AML-193 (cell line): ENCODE results near the gene HBD.
"Not testable (repeated sequence)": the region's sequence is repeated elsewhere in the genome, so short reads cannot be mapped to it uniquely, and the experiment has no call there.

Experiments
- DNase-seq, 2 experiments: peaks; one replicate each; lab custom pipeline; 2025; lab: John Stamatoyannopoulos, UW

HBD gene

DNA sequence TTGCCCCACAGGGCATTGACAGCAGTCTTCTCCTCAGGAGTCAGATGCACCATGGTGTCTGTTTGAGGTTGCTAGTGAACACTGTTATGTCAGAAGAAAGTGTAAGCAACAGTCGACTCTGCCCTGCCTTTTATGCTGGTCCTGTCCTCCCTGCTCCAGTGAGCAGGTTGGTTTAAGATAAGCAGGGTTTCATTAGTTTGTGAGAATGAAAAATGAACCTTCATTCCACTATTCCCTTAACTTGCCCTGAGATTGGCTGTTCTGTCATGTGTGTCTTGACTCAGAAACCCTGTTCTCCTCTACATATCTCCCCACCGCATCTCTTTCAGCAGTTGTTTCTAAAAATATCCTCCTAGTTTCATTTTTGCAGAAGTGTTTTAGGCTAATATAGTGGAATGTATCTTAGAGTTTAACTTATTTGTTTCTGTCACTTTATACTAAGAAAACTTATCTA is at the start of gene HBD:
Gene HBD, minus strand, starts transcription at position 103 of the 454 bp plus-strand sequence. Its CDS starts 50 bp downstream, at position 53.
- no peak for DNase-seq

DNA sequence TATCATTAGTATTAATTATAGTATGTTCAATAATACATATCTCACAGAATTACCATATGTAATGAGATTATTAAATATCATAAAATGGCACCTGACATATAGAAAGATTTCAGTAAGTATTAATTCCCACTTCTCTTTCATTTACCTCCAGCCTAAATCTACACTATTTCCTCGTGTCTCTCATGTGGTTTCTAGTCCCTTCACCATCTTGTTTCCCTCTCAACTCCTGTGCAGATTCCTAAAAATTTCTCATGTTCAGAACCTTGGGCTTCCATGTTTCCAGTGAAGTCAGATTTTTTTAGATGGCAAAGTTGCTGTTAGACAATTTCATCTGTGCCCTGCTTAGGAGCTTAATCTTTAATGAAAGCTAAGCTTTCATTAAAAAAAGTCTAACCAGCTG is 49.6 kb upstream of the HBD start:
- no peak for DNase-seq

DNA sequence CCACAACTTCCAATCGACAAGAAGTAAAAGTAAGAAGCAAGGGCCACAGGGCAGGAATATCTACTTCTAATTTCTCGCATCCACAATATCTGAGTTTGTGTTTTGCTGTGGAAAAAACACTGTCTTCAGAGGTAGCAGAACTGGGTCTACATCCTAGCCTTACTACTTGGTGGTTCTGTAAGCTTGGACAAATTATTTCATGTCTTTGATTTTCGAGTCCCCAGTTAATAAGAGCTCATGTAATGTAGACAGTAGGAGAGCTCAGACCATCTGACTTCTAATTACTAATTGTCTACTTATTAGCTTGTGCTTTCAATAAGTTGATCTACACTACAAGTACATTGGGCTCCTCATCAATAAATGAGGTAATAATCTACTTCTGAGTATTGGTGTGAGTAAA is 48.8 kb upstream of the HBD start:
- DNase-seq, result no peak

DNA sequence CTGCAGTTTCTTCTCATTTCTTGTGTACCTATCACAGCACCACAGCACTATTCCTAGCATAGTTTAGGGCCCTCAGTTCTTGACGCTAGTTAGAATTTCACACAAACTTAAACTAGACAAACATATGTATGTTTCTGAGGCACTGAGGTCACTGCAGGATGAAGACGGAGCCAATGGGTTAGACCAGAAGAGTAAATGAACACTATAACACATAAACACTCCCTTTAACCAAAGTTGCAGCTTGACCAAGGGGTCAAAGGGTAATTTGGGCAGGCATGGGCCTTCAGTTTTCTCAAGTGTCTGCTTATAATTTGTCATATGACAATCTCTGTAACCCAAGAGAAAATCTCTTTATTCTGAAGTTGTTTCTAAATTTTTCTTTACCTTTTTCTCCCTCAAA is 48.3 kb upstream of the HBD start:
- no peak for DNase-seq

DNA sequence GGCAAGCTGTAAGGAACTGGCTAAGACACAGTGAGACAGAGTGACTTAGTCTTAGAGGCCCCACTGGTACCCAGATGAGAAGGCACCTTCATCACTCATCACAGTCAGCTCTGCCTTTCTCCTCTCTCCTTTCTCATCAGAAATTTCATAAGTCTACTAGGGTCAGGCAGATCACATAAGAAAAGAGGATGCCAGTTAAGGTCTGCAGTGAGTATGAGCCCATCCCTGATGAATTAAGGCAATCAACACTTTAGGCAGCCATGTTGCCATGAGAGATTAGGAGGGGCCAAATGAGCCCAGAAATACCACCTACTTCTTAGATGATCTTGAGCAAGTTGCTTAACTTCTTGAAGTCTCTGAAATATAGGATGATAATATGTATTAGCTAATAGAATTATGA is 47.3 kb upstream of the HBD start:
- DNase-seq, result no peak

DNA sequence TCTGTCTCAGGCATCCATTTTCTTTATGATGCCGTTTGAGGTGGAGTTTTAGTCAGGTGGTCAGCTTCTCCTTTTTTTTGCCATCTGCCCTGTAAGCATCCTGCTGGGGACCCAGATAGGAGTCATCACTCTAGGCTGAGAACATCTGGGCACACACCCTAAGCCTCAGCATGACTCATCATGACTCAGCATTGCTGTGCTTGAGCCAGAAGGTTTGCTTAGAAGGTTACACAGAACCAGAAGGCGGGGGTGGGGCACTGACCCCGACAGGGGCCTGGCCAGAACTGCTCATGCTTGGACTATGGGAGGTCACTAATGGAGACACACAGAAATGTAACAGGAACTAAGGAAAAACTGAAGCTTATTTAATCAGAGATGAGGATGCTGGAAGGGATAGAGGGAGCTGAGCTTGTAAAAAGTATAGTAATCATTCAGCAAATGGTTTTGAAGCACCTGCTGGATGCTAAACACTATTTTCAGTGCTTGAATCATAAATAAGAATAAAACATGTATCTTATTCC is 46.4 kb upstream of the HBD start:
- DNase-seq, result peak; percentile 34 to 41

DNA sequence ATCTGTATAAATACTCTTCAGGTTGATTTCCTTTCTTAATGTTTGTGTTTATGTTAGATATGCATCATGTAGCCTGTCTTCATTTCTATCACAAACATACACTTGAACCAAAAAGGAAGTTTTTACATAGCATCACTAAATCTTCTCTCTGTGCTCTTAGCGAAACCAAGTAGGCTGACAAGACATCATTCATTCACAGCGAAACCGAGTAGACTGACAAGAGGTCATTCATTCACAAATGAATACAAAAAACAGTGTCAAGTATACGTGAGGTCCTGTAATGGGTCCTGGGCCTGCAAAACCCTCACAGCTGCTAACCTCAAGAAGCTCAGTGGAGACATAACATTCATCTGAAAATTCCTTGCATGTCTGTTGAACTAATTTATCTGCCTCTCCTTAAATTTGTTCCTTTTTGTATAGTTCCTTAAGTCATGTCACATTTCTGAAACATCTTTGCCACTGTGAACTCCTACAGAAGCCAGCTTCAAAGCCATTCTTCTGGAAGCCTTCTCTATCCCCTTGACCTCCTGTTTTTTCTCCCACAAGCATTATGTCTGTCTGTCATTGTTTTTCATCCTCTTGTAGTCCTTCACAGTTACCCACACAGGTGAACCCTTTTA is 45.3 kb upstream of the HBD start:
- no peak for DNase-seq

DNA sequence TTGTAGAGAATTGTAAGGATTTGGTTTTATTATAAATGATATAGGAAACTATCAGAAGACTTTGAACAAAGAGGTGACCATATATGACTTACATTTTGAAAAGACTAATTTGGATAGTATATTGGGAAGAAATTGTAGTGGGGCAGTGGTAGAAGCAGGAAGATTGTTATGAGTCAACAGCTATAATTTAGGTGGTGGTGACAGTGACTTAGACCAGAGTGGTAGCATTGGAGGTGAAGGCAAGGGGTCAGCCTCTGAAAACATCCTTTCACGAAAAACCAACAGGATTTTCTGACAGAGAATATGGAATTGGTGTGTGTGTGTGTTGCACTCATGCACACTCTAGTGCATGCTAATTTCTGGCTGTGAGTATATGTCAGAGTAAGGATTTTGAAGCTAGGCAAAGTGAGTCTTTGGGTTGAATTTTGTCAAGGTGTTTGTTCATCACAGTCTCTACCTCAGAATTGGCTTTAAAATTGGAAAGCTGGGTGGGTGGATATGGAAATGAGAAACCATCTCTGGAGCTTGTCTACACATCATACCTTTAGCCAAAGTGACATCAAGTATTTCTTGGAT is 43.6 kb upstream of the HBD start:
- no peak for DNase-seq

DNA sequence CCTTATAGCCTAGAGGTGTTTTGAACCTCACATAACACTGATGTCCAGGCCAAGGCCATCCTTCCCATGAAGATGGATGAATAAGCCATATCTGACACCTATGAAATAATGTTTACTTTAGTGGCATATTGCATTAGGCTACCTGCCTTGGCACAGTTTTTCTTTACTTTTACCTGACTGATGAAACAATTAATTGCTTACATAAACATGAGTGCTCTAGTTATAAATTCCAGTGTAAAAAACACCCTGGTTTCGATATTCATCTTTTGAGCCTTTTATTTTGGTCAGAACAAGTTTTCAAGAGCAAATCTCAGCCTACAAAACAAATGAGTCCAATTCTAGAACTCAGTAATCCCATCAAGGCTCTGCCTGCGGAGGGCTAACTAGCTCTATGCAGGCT is 42.4 kb upstream of the HBD start:
- no peak for DNase-seq

DNA sequence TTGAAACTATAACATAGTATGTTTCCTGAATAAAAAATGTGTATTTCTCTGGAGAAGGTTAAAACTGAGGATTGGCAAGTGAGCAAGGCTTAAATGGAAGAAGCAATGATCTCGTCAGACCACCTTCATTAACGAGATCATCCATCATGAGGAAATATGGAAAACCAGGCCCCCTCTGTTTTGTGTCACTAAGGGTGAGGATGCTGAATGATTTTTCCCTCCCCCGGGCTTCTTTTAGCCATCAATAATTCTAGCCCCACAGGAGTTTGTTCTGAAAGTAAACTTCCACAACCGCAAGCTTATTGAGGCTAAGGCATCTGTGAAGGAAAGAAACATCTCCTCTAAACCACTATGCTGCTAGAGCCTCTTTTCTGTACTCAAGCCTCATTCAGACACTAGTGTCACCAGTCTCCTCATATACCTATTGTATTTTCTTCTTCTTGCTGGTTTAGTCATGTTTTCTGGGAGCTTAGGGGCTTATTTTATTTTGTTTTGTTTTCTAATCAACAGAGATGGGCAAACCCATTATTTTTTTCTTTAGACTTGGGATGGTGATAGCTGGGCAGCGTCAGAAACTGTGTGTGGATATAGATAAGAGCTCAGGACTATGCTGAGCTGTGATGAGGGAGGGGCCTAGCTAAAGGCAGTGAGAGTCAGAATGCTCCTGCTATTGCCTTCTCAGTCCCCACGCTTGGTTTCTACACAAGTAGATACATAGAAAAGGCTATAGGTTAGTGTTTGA is 41.3 kb upstream of the HBD start:
- no peak for DNase-seq

DNA sequence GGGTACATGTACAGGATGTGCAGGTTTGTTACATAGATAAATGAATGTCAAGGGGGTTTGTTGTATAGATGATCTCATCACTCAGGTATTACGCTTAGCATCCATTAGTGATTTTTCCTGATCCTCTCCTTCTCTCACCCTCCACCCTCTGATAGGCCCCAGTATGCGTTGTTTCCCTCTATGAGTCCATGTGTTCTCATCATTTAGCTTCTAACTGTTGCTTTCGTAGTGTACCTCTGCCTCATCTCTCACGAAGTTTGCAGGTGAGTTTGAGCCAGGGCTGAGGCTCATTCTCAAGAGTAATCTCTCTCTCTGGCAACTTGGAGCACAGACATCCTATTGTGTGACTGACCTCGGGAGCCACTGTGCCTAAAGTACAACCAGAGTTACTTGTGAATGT is 40.1 kb upstream of the HBD start:
- DNase-seq, result no peak

DNA sequence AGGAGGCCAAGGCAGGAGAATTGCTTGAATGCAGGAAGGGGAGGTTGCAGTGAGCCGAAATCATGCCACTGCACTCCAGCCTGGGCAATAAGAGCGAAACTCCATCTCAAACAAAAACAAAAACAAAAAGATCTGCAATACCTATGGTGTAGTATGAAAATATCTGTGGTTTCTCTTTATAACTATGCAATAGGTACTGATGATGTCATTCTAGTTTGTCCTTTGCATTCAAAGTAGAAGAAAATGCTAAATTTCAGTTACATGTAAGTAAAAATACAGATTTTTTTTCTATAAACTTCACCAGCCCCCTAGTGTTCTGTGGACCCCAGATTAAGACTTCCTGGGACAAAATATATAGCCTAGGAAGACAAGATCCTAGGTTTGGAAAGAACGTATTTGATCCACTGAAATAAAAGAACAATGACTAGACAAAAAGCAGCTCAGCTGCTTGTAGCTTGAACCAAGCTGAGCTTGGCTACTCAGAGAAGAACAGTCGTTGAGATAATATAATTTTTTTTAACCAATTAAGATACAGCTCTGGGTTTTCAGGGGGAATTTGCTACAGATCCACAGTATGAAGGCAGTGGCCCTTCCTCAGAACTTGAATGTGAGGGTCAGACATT is 38.2 kb upstream of the HBD start:
- no peak for DNase-seq

DNA sequence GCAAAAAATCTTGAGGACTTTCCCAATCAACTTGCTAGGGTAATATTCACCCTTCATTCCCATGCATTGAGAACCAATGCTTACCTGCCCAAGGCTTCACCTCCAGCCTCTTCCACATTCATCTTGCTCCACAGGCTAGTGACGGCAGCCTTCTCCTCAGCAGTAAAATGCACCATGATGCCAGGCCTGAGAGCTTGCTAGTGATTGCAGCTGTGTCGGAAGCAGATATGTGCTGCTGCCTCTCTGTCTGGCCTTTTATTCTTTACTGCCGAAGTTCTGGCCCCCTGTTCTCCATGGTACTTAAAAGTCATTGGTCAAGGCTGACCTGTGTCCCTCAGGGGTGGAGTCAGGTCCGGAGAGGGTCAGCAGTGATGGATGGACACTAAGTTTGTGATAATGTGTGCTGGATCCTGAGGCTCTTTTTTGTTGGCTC is 35.4 kb upstream of the HBD start, which contains the start of gene HBE1:
Gene HBE1, minus strand, starts transcription at position 231 of the 433 bp plus-strand sequence. Its CDS starts 55 bp downstream, at position 176.
- no peak for DNase-seq

DNA sequence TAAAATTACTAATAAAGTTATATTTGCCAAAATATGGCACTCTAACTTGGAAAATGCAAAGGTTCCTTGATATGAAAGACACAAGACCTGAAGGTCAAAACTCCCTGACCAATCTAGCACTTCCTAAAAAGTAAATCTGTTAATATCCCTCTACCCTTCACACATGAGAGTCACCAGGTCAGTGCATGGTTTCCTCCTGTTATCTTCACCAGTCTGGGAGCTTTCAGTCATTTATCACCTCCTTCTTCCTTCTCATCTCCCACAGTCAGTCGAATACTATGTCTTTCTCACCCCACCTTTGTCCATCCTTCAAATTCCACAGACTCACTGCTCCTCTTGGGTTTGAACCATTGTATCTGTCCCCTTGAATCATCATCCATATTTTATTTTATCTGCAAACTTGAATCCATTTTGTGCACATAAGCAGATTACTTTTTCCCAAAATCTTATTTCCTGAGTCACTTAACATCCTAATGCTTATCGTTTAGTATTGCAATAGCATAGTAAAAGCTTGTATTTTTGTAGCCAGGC is 32.8 kb upstream of the HBD start:
- DNase-seq, result no peak

DNA sequence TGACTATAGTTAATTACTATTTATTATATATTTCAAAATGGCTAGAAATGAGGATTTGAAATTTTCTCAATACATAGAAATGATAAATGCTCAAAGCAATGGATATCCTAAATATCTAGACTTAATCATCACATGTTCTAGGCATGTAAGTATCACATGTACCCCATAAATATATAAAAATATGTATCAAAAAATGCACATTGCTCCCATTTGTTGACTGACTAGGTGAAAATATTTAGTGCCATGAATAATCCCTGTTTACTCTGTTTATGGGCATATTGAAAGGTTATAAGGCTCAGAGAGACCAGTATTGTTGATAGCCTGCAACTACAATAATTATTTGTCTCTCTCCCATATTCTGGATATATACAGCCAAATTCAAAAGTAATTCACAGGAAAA is 32.3 kb upstream of the HBD start:
- no peak for DNase-seq

DNA sequence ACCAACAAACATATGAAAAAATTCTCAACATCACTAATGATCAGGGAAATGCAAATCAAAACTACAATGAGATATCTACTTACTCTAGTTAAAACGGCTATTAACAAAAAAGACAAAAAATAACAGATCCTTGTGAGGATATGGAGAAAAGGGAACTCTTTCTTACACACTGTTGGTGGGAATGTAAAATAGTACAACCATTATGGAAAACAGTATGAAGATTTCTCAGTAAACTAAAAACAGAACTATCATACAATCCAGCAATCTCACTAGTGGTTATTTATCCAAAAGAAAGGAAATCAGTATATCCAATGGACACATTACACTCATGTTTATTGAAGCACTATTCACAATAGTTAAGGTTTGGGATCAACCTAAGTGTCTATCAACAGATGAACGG is 31.5 kb upstream of the HBD start:
- DNase-seq, result no peak

DNA sequence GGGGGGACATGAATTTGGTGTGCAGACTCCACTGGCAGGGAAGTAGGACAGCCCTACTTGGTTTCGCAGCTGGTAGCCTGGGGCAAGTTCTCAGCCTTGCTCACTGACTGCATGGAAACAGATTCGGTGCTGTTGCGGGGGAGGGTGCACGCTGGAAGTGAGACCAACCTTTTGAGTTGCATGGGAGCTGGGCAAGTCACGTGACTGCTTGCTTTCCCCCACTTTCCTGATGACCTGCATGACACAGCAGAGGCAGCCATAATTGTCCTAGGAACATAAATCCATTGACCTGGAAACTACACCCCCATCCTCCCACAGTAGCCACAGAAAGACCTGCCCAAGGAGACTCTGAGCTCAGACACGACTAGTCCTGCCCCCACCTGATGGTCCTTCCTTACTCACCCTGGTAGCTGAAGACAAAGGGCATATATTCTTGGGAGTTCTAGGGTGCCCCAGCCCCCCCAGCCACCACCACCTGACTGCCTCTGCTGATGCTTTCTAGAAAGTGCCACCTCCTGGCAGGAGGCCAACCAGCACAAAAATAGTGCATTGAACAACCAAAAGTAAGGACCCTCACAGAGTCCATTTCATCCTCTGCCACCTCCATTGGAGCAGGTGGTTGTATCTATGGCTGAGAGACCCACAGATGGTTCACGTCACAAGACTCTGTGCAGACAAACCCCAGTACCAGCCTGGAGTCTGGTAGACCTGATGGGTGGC is 24.4 kb upstream of the HBD start:
- DNase-seq, result no peak

DNA sequence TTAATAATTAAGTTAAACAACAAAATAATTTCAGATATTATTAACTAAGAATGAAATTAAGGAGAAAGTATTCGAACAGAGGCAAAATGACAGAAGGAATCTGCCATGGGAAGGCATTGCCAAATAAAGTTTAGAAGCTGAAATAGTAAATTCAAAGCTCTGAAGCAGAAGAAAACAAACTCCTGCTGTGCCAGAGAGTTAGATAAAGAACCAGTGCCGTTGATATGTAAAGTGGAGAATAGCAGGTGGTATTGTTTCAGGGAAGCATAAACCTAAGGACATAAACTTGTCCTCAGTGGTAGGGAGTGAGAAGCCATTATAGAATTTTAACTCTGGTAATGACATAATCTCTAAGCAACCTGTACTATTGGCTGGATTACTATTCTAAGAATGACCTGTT is 23.0 kb upstream of the HBD start:
- DNase-seq, result no peak

DNA sequence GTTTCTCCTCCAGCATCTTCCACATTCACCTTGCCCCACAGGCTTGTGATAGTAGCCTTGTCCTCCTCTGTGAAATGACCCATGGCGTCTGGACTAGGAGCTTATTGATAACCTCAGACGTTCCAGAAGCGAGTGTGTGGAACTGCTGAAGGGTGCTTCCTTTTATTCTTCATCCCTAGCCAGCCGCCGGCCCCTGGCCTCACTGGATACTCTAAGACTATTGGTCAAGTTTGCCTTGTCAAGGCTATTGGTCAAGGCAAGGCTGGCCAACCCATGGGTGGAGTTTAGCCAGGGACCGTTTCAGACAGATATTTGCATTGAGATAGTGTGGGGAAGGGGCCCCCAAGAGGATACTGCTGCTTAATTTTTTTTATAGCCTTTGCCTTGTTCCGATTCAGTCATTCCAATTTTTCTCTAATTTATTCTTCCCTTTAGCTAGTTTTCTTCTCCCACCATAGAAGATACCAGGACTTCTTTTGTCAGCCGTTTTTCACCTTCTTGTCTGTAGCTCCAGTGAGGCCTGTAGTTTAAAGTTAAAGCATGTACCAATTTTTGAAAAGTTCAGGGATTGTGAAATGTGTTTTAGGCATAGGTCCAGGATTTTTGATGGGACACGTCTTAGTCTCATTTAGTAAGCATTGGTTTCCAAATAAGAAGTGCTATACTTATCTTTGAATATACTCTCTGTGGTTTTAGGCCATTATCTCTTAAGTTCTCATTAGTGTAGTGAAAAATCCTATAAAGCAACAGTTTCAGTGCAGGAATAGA is 20.5 kb upstream of the HBD start, which contains the start of gene HBG2:
Gene HBG2, minus strand, starts transcription at position 136 of the 768 bp plus-strand sequence. Its CDS starts 53 bp downstream, at position 83.
- DNase-seq, result not testable (repeated sequence)

DNA sequence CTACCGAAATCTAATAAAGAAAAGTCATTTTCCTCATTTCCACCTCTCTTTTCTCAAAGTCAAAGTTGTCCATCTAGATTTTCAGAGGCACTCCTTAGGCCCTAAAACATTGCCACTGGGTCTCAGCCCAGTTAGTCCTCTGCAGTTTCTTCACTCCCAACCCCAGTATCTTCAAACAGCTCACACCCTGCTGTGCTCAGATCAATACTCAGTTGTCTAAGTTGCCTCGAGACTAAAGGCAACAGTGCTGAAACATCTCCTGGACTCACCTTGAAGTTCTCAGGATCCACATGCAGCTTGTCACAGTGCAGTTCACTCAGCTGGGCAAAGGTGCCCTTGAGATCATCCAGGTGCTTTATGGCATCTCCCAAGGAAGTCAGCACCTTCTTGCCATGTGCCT is 19.7 kb upstream of the HBD start:
- not testable (repeated sequence) for DNase-seq

DNA sequence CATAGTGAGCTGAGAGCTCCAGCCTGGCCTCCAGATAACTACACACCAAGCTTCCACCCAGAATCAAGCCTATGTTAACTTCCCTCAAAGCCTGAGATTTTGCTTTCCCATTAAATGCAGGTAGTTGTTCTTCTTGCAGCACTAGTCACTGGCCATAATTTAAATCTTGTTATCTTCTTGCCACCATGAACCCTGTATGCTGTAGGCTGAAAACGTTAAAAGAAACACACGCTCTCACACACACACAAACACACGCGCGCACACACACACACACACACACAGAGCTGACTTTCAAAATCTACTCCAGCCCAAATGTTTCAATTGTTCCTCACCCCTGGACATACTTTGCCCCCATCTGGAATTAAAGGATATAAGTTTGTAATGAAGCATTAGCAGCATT is 19.2 kb upstream of the HBD start:
- DNase-seq, result not testable (repeated sequence)
